Colonic mucosa (tissue), 4 donors: ENCODE results near the gene KRT79. TPM values are rescaled to one million over a fixed set of nuclear protein-coding genes. Genes with fewer than 3 reads are reported as not detected.

Source experiments
- DNase-seq: peaks from one replicate; pipeline ENCODE4 v3.0.0-alpha.2; 2020
- H3K27ac ChIP-seq: fragments of 200-600 bp; one replicate; pipeline ENCODE4 v1.8.0; 2021
- H3K27me3 ChIP-seq: fragments of 200-600 bp; one replicate; pipeline ENCODE4 v1.8.0; 2021
- H3K36me3 ChIP-seq: fragments of 200-600 bp; one replicate; pipeline ENCODE4 v1.8.0; 2021
- H3K4me1 ChIP-seq: fragments of 200-600 bp; one replicate; pipeline ENCODE4 v1.8.0; 2021; ENCODE audit warnings: mild to moderate bottlenecking
- H3K4me3 ChIP-seq: fragments of 200-600 bp; one replicate; pipeline ENCODE4 v1.8.0; 2021
- H3K9ac ChIP-seq, 2 donors: one replicate each; pipeline ENCODE4 v1.7.0; 2013; ENCODE audit warnings: control low read depth in 2 of 2, low read depth in 2 of 2, low read length in 2 of 2
- H3K9me3 ChIP-seq: fragments of 200-600 bp; one replicate; pipeline ENCODE4 v1.8.0; 2021
- intact Hi-C: fragments of 100-400 bp; cut with DNase I; formaldehyde crosslinking; loops from one replicate; pipeline ENCODE4 v1.14.1; 2022
- total RNA-seq, 2 donors: library from RNA; stranded (reverse); fragmentation: NEBNext Ultra II Directional in 1 of 2; extraction: Animal tissue kit (Norgen Biotek cat#: 25700) in 1 of 2; gene quantifications; one replicate each; pipeline ENCODE4 v1.2.1, GENCODE V29; 2021
- TF ChIP-seq, protein P1 (sequence below): fragments of 200-600 bp; IDR thresholded peaks from one replicate; pipeline ENCODE4 v1.8.0; 2022; ENCODE audit warnings: antibody characterized with exemption, mild to moderate bottlenecking
- donor health status: healthy.
- donor health status: DM: no; HTN: no; CAD: no.
- donor health status: DM: no; HTN: no; CAD: no.

KRT79 gene
- total RNA-seq, 2 donors from 2014 or later, result not detected

DNA sequence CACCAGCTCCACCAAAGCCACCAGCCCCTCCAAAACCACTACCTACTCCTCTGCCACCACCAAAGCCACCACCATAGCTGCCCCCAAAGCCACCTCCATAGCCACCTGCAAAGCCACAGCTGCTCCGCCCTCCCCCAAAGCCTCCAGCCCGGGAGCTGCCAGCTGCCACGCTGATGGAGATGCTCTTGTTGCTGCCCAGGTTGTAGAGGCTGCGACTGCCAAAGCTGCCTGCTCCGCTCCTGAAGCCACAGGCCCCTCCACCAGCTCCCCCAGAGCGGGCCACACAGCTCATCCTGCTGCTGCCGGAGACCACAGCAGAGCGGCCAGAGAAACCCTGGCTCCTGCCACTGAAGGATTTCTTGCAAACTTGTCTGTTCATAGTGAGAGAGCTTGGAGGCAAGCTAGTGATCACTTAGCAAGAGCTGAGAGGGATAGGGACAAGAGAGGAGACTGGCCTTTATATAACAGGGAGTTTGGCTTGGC is 57.2 kb downstream of the KRT79 start, which contains the start of gene KRT76:
Gene KRT76, minus strand, starts transcription at position 433 of the 483 bp plus-strand sequence. Its CDS starts 54 bp downstream, at position 379.
- Histone ChIP-seq H3K36me3 (no peaks in the 10 kb centered on the region), H3K9ac (no peak within 1 kb of the TSS), H3K4me1 (no peaks in the 10 kb centered on the region), H3K4me3 (no peak within 1 kb of the TSS), H3K27ac (no peak within 1 kb of the TSS), H3K27me3 (no peaks in the 10 kb centered on the region), H3K9me3 (no peaks in the 10 kb centered on the region)
- TF ChIP-seq, protein P1, sequence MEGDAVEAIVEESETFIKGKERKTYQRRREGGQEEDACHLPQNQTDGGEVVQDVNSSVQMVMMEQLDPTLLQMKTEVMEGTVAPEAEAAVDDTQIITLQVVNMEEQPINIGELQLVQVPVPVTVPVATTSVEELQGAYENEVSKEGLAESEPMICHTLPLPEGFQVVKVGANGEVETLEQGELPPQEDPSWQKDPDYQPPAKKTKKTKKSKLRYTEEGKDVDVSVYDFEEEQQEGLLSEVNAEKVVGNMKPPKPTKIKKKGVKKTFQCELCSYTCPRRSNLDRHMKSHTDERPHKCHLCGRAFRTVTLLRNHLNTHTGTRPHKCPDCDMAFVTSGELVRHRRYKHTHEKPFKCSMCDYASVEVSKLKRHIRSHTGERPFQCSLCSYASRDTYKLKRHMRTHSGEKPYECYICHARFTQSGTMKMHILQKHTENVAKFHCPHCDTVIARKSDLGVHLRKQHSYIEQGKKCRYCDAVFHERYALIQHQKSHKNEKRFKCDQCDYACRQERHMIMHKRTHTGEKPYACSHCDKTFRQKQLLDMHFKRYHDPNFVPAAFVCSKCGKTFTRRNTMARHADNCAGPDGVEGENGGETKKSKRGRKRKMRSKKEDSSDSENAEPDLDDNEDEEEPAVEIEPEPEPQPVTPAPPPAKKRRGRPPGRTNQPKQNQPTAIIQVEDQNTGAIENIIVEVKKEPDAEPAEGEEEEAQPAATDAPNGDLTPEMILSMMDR, result no peak
- intact Hi-C loops, result no loop called here
- DNase-seq, result no peak

- Histone ChIP-seq H3K4me3 (no peak overlapping the region), H3K4me1 (no peaks in the 10 kb centered on the region), H3K9ac (no peak overlapping the region), H3K36me3 (no peaks in the 10 kb centered on the region), H3K27me3 (no peaks in the 10 kb centered on the region), H3K27ac (no peak overlapping the region), H3K9me3 (no peaks in the 10 kb centered on the region)
- no peak for DNase-seq
- TF ChIP-seq, protein P1, result no peak
- intact Hi-C loops, result no loop called here
These were observed 57.7 kb downstream of the KRT79 start for GRCh38 chr12:52776435-52776834.

DNA sequence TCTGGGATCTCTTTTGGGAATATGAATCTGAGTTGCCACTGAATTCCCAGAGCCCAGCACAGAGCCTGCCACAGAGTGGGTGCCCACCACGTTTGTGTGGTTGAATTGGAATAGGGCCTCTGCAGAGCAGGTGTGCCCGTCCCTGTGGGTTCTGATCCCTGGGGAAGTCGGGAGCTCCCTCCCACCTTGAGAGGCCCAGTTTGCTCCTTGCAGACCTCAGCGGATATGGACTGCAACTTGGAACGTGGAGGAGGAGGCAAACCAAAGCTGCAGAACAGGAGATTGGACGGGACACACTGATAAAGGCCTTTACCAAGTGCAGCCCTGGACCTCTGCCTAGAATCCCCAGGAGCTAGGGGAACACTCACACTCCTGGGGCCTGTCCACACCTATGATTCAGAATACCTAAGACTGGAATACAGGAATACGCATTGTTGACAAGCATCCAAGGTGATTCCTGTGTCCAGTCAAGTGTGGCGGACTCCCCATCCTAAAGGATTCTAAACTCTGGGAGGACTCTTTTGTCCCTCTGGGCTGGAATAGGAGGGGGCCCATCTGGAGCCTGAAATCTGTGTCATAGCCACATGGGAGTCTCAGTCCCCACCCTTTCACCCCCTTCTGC is 59.4 kb downstream of the KRT79 start:
- no peaks in the 10 kb centered on the region for H3K36me3 ChIP-seq
- H3K4me1 ChIP-seq, result no peaks in the 10 kb centered on the region
- DNase-seq, result no peak
- no peak overlapping the region for H3K4me3 ChIP-seq
- intact Hi-C loops, result no loop called here
- H3K9me3 ChIP-seq, result no peaks in the 10 kb centered on the region
- H3K27me3 ChIP-seq, result no peaks in the 10 kb centered on the region
- no peak overlapping the region for H3K9ac ChIP-seq
- TF ChIP-seq, protein P1, result no peak
- H3K27ac ChIP-seq, result no peak overlapping the region

DNA sequence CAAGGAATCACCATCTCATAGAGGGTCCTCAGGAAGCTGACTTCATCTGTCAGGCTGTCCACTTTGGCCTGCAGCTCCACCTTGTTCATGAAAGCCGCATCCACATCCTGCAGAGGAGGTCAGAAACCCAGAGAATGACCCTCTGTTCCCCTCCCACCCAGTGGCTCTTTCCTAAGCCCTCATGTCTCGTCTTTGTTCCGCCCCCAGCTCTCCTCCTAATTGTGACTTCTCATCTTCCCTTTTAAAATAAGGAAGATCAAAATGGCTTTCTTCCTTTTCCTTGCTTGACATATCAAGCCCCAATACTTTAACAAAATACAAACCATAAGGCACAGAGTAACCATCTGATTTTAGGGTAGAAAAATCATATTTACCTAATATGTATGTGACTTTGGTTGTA is 61.3 kb downstream of the KRT79 start:
- intact Hi-C loops, result no loop called here
- Histone ChIP-seq H3K9ac (no peak overlapping the region), H3K4me1 (no peaks in the 10 kb centered on the region), H3K36me3 (no peaks in the 10 kb centered on the region), H3K27me3 (no peaks in the 10 kb centered on the region), H3K9me3 (no peaks in the 10 kb centered on the region), H3K4me3 (no peak overlapping the region), H3K27ac (no peak overlapping the region)
- DNase-seq, result no peak
- TF ChIP-seq, protein P1, result no peak

DNA sequence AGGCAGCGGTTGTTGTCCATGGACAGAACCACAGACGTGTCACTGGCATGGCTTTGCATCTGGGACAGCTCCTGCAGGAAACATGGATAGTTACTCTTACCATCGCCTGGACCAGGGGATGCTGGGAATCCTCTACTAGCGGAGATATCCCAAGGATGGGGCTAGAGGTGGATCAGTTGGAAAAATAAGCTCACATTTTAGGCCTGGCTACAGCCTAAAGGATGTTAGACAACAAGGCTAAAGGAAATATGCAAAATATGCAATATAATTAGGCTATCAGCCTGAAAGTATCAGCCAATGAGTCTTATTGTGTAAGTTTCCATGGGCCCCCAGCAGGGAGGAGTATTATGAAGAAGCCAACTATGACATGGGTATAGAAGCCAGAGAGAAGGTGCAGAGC is 61.9 kb downstream of the KRT79 start:
- Histone ChIP-seq H3K4me3 (no peak overlapping the region), H3K36me3 (no peaks in the 10 kb centered on the region), H3K4me1 (no peaks in the 10 kb centered on the region), H3K9ac (no peak overlapping the region), H3K27ac (no peak overlapping the region), H3K27me3 (no peaks in the 10 kb centered on the region), H3K9me3 (no peaks in the 10 kb centered on the region)
- intact Hi-C loops, result no loop called here
- TF ChIP-seq, protein P1, result no peak
- no peak for DNase-seq
